KBM-7 (cell line): ENCODE measurements around the gene TAF1L.

Source experiments
- DNase-seq: peaks from one replicate; pipeline ENCODE4 v3.0.0-alpha.2; 2015
- in situ Hi-C: fragments of 300-500 bp; cut with MboI; formaldehyde crosslinking; loops from 2 replicates; pipeline ENCODE4 v1.14.3; 2020; ENCODE audit warnings: low sequenced_read_pairs, low pct_unique_long_range_greater_than_20kb, mixed read lengths

Gene TAF1L

DNA sequence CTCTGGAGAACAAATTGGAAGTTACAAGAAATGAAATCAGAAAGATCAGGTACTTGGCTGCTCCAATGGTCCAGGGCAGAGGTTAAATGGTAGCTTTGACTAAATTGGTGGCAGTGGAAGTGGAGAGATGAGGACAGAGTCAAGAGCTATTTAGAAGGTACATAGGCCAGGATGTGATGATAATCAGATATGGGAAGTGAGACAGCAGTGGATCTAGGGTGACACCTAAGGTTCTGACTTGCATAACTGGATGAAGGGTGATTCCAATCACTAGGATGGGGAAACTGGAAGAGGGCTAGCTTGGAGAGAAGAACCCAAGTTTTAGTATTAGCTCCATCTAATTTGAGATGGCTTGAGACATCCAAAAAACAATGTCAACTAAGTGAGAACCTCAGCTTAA, 38.5 kb downstream of the TAF1L start:
- no peak for DNase-seq
- in situ Hi-C loops = loop anchor here (25.0 kb wide), 1 partner anchor 365 kb away; no protein-coding TSS in a partner anchor

DNA sequence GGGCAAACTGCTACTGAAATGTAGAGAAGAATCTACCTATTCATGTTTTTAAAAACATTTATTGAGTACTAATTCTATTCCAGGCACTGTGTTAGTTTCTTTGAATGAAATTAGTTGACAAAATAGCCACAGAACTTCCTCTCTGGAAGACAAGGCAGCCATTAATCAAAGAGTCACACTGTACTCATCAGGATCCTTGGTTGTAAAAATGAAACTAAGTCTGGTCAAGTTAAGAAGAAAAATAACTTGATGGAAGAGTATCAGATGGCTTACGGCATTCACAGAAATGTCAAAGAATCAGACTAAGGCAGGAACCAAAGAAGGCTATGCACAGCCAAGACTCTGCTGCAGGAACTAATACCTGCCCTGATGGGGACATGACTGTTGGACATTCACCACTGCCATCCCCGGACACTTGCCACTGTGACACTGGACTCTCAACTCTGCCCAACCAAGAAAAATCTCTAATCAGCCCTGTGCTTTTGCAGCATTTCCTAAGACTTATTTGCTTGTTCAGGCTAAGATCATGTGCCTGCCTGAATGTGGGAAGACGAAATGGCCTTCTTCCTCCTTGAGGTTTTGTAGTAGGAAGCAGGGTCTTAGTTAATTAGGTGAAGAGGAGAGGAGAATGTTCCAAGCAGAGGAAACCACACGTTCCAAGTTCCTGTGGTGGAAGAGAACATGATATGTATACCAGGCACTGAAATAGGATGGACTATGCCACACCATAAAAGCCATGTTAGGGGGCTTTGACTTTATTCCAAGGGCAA, 39.2 kb downstream of the TAF1L start:
- peak; percentile 55 for DNase-seq
- in situ Hi-C loops = loop anchor here (25.0 kb wide), 1 partner anchor 366 kb away; no protein-coding TSS in a partner anchor

GRCh38 chr9:32590898-32591297, 44.6 kb downstream of the TAF1L start:
- no peak for DNase-seq
- in situ Hi-C loops = loop anchor here (25.0 kb wide), 1 partner anchor 371 kb away; no protein-coding TSS in a partner anchor

GRCh38 chr9:32590476-32590875, 45.0 kb downstream of the TAF1L start:
- DNase-seq = no peak
- in situ Hi-C loops = loop anchor here (25.0 kb wide), 1 partner anchor 372 kb away; no protein-coding TSS in a partner anchor

DNA sequence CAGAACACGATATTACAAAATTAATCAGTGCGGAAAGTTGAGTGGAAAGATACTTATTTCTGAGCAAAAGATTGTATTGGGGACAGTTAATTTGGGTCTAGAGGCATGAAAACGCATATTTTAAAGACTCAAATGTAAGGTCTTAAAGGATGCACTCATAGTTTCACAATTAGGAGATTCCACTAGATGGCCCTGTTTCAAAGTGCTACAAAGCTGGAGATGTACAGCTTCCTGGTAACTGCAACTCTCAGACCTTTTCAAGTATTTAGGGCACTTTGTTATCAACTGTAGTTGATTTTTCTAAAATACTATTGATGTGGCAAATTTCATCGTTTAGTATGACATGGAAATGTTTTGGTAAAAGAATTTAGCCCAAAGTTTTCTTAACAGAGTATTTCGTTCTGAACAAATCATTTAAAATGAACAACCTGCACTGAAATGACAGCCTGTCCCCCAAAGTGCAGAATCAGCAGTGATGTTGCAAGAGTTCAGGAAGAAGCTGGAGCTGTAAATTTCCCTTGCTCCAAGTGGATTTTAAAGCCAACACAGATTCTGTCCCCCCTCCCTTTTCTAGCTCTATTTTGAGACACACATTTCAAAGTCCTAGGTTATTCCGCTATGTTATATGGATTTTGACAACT, 46.3 kb downstream of the TAF1L start:
- peak; percentile 42 for DNase-seq
- in situ Hi-C loops = loop anchor here (25.0 kb wide), 1 partner anchor 373 kb away; no protein-coding TSS in a partner anchor

DNA sequence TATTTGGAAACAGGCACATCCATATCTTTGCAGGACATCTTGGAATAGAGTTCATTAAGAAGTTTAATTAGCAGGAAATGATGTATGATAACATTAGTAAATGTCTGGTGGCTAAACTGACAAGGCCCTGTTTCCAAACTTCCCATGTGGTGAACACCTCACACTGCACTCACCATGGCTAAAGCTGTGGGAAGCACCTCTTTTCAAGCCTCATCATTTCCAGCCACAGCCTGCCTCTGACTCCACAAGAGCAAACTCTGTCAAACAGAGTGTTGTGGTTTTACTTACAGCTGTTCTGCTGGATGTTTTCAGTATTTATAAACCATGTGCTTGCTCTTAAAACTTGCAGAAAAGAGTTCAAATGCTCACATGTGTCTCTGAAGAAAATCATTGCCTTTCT, 47.6 kb downstream of the TAF1L start:
- no peak for DNase-seq
- in situ Hi-C loops = loop anchor here (25.0 kb wide), 1 partner anchor 374 kb away; no protein-coding TSS in a partner anchor

- no peak for DNase-seq
- in situ Hi-C loops = loop anchor here (25.0 kb wide), 1 partner anchor 378 kb away; no protein-coding TSS in a partner anchor
Observed at GRCh38 chr9:32584784-32585183, 50.7 kb downstream of the TAF1L start.

DNA sequence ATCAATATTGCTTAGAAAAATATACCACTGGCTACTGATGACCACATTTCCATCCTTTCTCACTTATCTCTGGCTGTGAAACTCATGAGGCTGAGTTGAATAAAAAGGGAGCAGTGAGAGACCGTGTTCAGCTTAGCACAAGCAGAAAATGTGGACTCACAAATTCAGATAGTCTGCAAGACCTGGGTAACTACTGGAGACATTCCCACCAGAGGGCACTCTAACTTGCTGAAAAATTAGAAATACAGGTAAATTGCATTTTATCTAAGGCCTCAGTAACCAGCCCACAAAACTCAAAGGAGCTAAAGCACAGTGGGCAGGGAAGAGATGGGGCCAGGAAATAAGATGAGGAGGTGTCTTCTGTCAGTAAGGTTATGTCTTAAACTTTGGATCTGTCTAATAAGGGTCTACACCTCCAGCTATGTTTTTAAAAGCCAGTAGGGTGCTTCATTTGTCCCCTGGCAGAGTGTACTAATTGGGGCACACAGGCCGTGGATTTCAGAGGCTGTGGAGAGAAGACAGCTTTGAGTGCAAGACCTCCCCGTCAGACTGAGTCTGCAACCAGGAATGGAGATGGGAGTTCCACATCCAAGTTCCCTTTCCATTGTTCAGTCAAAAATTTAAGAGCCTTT, 53.8 kb downstream of the TAF1L start:
- DNase-seq = peak; percentile 71
- in situ Hi-C loops = loop anchor here (25.0 kb wide), 1 partner anchor 381 kb away; no protein-coding TSS in a partner anchor

- in situ Hi-C loops = loop anchor here (25.0 kb wide), 1 partner anchor 382 kb away; no protein-coding TSS in a partner anchor
- DNase-seq = no peak
Observed at GRCh38 chr9:32580631-32581300, 54.7 kb downstream of the TAF1L start.

DNA sequence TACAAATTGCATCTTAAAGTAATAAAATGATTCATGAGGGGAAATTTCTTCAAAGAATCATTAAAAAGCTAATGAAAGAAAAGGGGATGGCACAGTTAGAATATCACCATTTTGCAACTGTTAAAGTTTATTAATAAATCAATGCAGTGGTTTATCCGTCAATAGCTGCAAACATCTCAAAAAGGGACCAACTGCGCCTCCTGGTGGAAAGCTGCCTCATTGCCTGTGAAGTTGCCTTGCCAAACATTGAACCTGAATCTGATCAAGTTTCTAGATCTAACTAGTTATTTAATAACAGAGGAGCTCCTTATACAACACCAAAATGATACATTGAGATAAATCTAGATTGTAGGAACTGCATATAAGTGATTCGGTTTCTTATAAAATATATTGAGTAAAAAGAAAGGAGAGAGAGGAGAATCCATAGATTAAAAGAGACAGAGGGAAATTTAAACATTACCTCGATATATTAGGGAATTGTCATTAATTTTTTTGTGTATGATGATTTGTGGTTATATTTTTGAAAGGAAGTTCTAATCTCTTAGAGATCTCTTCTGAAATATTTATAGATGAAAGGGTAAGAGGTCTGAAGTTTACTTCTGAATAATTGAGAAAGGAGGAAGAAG, 55.6 kb downstream of the TAF1L start:
- in situ Hi-C loops = loop anchor here (10.0 to 25.0 kb wide), 2 partner anchors 195 to 382 kb away; partner anchors contain the start of gene ACO1
- peak; percentile 63 for DNase-seq
